GM19193 (cell line): ENCODE measurements around the gene DEPDC4.

Experiments
- POLR2A ChIP-seq: IDR thresholded peaks from 4 replicates; pipeline ENCODE4 v1.6.1; 2011; ENCODE audit not compliant: insufficient read depth, insufficient read length; ENCODE audit errors: extremely low read depth

Gene DEPDC4

GRCh38 chr12:100229036-100229635, 37.7 kb downstream of the DEPDC4 start:
- TF ChIP-seq POLR2A = no peak

- no peak for TF ChIP-seq POLR2A
Observed at GRCh38 chr12:100225491-100225890, 41.4 kb downstream of the DEPDC4 start.

GRCh38 chr12:100221523-100221922, 45.4 kb downstream of the DEPDC4 start:
- TF ChIP-seq POLR2A = no peak

GRCh38 chr12:100219328-100220109, 47.4 kb downstream of the DEPDC4 start:
- no peak for TF ChIP-seq POLR2A

GRCh38 chr12:100216337-100216736, 50.5 kb downstream of the DEPDC4 start:
- TF ChIP-seq POLR2A = no peak

GRCh38 chr12:100215209-100215608, 51.7 kb downstream of the DEPDC4 start:
- no peak for TF ChIP-seq POLR2A

GRCh38 chr12:100214518-100214917, 52.4 kb downstream of the DEPDC4 start:
- TF ChIP-seq POLR2A = no peak

GRCh38 chr12:100213016-100213891, 53.6 kb downstream of the DEPDC4 start:
- TF ChIP-seq POLR2A = no peak

- TF ChIP-seq POLR2A = no peak
Observed at GRCh38 chr12:100211698-100212097, 55.2 kb downstream of the DEPDC4 start.

GRCh38 chr12:100208834-100209233, 58.0 kb downstream of the DEPDC4 start:
- no peak for TF ChIP-seq POLR2A

- no peak for TF ChIP-seq POLR2A
Observed at GRCh38 chr12:100207311-100207710, 59.6 kb downstream of the DEPDC4 start.

GRCh38 chr12:100201604-100202423, 65.1 kb downstream of the DEPDC4 start:
- no peak for TF ChIP-seq POLR2A

- TF ChIP-seq POLR2A = peak; percentile 85
Observed at GRCh38 chr12:100200463-100201181, 66.3 kb downstream of the DEPDC4 start, which contains the start of gene ACTR6. ACTR6 (plus strand) TSS chr12:100200815; CDS start chr12:100200852, 37 bp downstream.
